ENCODE data around the gene ACIN1. TPM values are rescaled to one million over a fixed set of nuclear protein-coding genes. Genes with fewer than 3 reads are reported as not detected.

Gene ACIN1, protein sequence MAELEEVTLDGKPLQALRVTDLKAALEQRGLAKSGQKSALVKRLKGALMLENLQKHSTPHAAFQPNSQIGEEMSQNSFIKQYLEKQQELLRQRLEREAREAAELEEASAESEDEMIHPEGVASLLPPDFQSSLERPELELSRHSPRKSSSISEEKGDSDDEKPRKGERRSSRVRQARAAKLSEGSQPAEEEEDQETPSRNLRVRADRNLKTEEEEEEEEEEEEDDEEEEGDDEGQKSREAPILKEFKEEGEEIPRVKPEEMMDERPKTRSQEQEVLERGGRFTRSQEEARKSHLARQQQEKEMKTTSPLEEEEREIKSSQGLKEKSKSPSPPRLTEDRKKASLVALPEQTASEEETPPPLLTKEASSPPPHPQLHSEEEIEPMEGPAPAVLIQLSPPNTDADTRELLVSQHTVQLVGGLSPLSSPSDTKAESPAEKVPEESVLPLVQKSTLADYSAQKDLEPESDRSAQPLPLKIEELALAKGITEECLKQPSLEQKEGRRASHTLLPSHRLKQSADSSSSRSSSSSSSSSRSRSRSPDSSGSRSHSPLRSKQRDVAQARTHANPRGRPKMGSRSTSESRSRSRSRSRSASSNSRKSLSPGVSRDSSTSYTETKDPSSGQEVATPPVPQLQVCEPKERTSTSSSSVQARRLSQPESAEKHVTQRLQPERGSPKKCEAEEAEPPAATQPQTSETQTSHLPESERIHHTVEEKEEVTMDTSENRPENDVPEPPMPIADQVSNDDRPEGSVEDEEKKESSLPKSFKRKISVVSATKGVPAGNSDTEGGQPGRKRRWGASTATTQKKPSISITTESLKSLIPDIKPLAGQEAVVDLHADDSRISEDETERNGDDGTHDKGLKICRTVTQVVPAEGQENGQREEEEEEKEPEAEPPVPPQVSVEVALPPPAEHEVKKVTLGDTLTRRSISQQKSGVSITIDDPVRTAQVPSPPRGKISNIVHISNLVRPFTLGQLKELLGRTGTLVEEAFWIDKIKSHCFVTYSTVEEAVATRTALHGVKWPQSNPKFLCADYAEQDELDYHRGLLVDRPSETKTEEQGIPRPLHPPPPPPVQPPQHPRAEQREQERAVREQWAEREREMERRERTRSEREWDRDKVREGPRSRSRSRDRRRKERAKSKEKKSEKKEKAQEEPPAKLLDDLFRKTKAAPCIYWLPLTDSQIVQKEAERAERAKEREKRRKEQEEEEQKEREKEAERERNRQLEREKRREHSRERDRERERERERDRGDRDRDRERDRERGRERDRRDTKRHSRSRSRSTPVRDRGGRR
- total RNA-seq (2022; extraction: Qiagen RNA extraction) = 79.6 to 94.2 TPM (median 84.7 TPM) in 5 replicates

GRCh38 chr14:23094666-23095195 is at the start of gene ACIN1:
ACIN1 (minus strand) TSS chr14:23095136; CDS start chr14:23095112, 24 bp downstream.

DNA sequence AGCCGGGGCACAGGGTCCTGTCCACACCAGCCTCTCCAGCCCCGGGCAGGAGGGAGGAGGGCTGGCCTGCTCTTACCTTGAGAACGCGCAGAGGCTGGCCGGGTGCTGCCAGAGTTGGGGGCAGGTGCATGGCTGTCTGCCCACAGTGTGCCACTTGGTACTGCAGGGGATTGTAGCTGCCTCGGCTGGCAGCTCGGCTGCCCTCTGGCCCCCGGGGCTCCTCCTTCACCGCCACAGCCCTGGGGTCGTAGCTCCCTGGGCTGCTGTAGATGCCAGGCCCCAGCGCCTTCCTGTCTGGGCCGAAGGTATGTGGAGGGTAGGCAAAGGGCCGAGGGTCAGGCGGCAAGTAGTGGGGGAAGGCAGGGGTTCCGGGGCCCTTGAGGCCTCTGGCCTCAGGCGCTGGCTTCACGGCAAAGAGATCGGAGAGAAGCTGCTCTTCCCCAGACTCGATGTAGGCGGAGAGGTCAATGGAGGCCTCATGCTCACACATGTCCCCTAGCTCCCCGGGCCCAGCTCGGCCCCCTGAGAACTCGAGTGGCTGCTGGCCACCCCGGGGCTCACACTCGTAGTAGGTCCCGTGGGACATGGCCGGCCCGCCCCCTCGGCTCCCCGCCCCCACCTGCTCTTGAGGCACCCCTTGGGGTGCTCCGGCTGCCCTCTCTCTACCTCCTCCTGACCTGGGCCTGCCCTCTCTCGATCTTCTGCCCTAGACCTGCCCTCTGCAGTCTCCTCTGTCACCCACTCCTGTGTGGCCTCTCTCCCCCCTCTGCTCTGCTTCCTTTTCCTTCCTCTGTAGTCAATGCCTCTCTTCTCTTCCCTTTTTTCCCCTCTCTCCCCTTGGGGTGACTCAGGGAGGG is 23.8 kb upstream of the ACIN1 start, which contains the start of gene CEBPE:
Gene CEBPE (minus strand): TSS at position 750 of the 857 bp plus-strand sequence. CDS start 164 bp downstream, at position 586.

GRCh38 chr14:23104591-23105347 is 9.8 kb upstream of the ACIN1 start, which contains the start of gene CIROP:
CIROP (minus strand) TSS chr14:23104989; CDS start chr14:23104920, 69 bp downstream.

GRCh38 chr14:23095196-23096108 is 516 bp upstream of the ACIN1 start, which contains the start of gene C14orf119:
C14orf119 (plus strand) TSS chr14:23095505; CDS start chr14:23097659, 2,154 bp downstream.

GRCh38 chr14:23056956-23057756 is 37.8 kb downstream of the ACIN1 start, which contains the start of gene CDH24:
CDH24 (minus strand) TSS chr14:23057520; CDS start chr14:23055733, 1,787 bp downstream.

GRCh38 chr14:23042162-23042965 is 52.6 kb downstream of the ACIN1 start, which contains the start of gene PSMB11:
PSMB11 (plus strand) TSS chr14:23042212; CDS start chr14:23042226, 14 bp downstream.

DNA sequence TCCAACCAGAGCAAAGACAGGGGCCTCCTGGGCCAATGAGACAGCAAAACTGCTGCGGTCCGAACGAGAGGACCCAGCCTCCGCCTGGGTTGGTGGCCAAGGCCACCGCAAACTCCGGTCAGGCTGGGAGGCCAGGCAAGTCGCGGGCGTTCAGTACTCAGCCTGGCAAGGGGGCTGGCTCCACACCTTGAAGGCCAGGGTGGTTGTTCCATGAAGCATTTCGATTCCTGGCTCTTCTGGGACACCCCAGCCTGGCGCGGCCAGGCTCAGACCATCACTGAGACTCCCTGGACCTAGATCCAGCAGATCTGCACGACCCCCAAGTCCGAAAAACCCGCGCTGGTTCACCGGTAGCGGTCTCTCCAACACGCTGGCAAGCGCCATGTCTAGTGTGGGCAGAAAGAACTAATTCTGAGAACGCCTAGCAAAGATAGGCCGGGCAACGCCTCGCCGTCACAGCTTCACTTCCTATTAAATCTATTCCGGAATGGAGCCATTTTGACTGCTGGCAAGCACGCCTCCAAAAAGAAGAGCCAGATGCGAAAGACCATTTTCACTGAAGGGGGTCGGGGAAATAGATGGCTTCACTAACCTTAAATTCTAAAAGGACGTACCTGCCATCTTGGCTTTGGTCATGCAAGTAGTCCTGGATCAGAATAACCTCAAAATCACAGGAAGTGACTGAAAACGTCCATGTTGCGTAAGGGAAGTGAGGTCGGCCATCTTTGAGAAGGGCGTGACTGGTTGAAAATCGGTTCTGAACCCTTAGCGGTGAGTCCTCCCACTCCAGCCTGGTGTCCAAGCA is 60.2 kb downstream of the ACIN1 start, which contains the start of gene PSMB5:
Gene PSMB5 (minus strand): TSS at position 403 of the 805 bp plus-strand sequence. CDS start 19 bp downstream, at position 384.

GRCh38 chr14:23009939-23010726 is 84.8 kb downstream of the ACIN1 start, which contains the start of gene C14orf93:
C14orf93 (minus strand) TSS chr14:23010143; CDS start chr14:22999023, 11,120 bp downstream.

Other genes with a start within 250 kb of the ACIN1 start
- gene LRP10, start 223.4 kb downstream of the ACIN1 start, total RNA-seq (2022; extraction: Qiagen RNA extraction) = 70.7 to 81.5 TPM (median 77.8 TPM) in 5 replicates
- 0.28 to 0.38 TPM (median 0.33 TPM) in 5 replicates for gene REM2, start 211.9 kb downstream of the ACIN1 start, total RNA-seq (2022; extraction: Qiagen RNA extraction)
- 53.1 to 62.4 TPM (median 56.4 TPM) in 5 replicates for gene RBM23, start 176.0 kb downstream of the ACIN1 start, total RNA-seq (2022; extraction: Qiagen RNA extraction)
- gene PRMT5, start 165.8 kb downstream of the ACIN1 start, total RNA-seq (2022; extraction: Qiagen RNA extraction) = 90.1 to 270 TPM (median 99.0 TPM) in 5 replicates
- gene HAUS4, start 138.0 kb downstream of the ACIN1 start, total RNA-seq (2022; extraction: Qiagen RNA extraction) = 34.1 to 39.9 TPM (median 35.6 TPM) in 5 replicates
- 31.9 to 40.2 TPM (median 34.0 TPM) in 5 replicates for gene AJUBA, start 112.6 kb downstream of the ACIN1 start, total RNA-seq (2022; extraction: Qiagen RNA extraction)
- 2.5 to 3.5 TPM (median 3.5 TPM) in 5 replicates for gene C14orf93, start 85.0 kb downstream of the ACIN1 start, total RNA-seq (2022; extraction: Qiagen RNA extraction)
- gene PSMB5, start 60.2 kb downstream of the ACIN1 start, total RNA-seq (2022; extraction: Qiagen RNA extraction) = 293 to 320 TPM (median 308 TPM) in 5 replicates
- not detected in 5 replicates for gene PSMB11, start 52.9 kb downstream of the ACIN1 start, total RNA-seq (2022; extraction: Qiagen RNA extraction)
- gene CDH24, start 37.6 kb downstream of the ACIN1 start, total RNA-seq (2022; extraction: Qiagen RNA extraction) = 2.5 to 4.6 TPM (median 4.4 TPM) in 5 replicates
- 74.5 to 105 TPM (median 99.7 TPM) in 5 replicates for gene C14orf119, start 369 bp upstream of the ACIN1 start, total RNA-seq (2022; extraction: Qiagen RNA extraction)
- gene CIROP, start 9.9 kb upstream of the ACIN1 start, total RNA-seq (2022; extraction: Qiagen RNA extraction) = not detected in 5 replicates
- gene CEBPE, start 24.1 kb upstream of the ACIN1 start, total RNA-seq (2022; extraction: Qiagen RNA extraction) = 0.06 TPM in 1 of 5 replicates, not detected in the others
- 1.8 to 2.8 TPM (median 1.9 TPM) in 5 replicates for gene SLC7A8, start 88.5 kb upstream of the ACIN1 start, total RNA-seq (2022; extraction: Qiagen RNA extraction)
- not detected in 5 replicates for gene RNF212B, start 142.8 kb upstream of the ACIN1 start, total RNA-seq (2022; extraction: Qiagen RNA extraction)
- 7.0 to 11.6 TPM (median 9.3 TPM) in 5 replicates for gene HOMEZ, start 191.0 kb upstream of the ACIN1 start, total RNA-seq (2022; extraction: Qiagen RNA extraction)
- gene PPP1R3E, start 207.7 kb upstream of the ACIN1 start, total RNA-seq (2022; extraction: Qiagen RNA extraction) = 2.6 to 3.7 TPM (median 2.8 TPM) in 5 replicates
- 16.2 to 18.1 TPM (median 17.3 TPM) in 5 replicates for gene BCL2L2, start 211.7 kb upstream of the ACIN1 start, total RNA-seq (2022; extraction: Qiagen RNA extraction)
- gene PABPN1, start 226.3 kb upstream of the ACIN1 start, total RNA-seq (2022; extraction: Qiagen RNA extraction) = 132 to 144 TPM (median 142 TPM) in 5 replicates

All from A549 treated with AZD2906 at 1 μM for 4 hours (cell line).